DMS 273 (cell line): Measurements from ENCODE around the gene SLCO1B1.
A peak's percentile ranks its signal among the peaks of the same experiment; 100 is the strongest.
"Not testable (repeated sequence)": the region's sequence is repeated elsewhere in the genome, so short reads cannot be mapped to it uniquely, and the experiment has no call there.

ENCODE experiments used
- DNase-seq: peaks from one replicate; lab custom pipeline; 2025; ENCODE audit not compliant: unreplicated experiment; lab: John Stamatoyannopoulos, UW

The SLCO1B1 gene, protein sequence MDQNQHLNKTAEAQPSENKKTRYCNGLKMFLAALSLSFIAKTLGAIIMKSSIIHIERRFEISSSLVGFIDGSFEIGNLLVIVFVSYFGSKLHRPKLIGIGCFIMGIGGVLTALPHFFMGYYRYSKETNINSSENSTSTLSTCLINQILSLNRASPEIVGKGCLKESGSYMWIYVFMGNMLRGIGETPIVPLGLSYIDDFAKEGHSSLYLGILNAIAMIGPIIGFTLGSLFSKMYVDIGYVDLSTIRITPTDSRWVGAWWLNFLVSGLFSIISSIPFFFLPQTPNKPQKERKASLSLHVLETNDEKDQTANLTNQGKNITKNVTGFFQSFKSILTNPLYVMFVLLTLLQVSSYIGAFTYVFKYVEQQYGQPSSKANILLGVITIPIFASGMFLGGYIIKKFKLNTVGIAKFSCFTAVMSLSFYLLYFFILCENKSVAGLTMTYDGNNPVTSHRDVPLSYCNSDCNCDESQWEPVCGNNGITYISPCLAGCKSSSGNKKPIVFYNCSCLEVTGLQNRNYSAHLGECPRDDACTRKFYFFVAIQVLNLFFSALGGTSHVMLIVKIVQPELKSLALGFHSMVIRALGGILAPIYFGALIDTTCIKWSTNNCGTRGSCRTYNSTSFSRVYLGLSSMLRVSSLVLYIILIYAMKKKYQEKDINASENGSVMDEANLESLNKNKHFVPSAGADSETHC

DNA sequence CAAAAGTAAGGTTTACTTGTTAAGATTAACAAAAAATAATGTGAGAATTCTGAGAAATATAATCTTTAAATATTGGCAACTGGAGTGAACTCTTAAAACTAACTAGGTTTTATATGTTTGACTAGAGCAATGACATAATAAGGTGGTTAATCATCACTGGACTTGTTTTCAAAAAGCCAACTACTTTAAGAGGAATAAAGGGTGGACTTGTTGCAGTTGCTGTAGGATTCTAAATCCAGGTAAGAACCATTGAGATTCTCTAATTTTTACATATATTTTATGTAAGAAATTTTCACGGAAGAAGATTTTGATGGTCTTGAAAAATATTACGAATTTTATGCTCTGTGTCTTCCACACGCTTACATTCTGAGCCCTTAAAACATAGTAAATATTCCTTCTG is at the start of gene SLCO1B1:
Gene SLCO1B1, plus strand, starts transcription at position 197 of the 400 bp plus-strand sequence. CDS start 10,381 bp downstream, outside the sequence.
- no peak for DNase-seq

GRCh38 chr12:21084753-21085152 is 46.2 kb upstream of the SLCO1B1 start:
- not testable (repeated sequence) for DNase-seq

- DNase-seq = no peak
Measured at GRCh38 chr12:21111732-21112131, 19.3 kb upstream of the SLCO1B1 start.

DNA sequence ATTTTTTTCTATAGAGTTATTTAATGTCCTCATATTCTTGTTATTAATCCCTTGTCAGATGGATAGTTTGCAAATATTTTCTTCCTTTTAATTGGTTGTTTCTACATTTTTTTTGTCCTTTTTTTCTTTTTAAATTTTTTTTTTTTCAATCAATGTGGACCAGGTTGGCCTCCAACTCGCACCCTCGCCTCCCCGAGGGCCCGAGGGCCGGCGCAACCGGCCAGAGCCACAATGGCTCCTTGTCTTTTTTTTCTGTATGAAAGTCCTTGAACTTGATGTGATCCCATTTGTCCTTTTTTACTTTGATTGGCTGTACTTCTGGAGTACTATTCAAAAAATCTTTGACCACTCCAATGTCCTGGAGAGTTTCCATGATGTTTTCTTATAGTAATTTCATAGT is 17.7 kb upstream of the SLCO1B1 start:
- no peak for DNase-seq

- no peak for DNase-seq
Measured at GRCh38 chr12:21117995-21118394, 13.0 kb upstream of the SLCO1B1 start.

DNA sequence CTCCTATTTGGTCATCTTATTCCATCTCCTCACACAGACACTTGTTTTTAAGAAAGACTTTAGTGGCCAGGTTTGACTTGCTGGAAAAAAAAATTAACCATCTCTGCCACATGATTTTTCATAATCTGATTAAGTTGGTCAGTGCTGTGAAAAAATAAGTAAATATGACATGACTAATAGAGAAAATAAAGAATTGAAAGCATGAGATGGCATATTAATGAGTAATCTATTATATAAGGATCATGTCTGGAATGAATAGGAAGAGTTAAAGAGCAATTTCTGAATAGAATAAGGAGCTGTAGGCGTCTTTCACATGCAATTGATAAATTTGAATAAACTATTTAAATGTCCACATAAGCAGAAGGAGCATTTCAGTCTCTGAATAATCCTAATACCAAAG is 12.2 kb upstream of the SLCO1B1 start:
- no peak for DNase-seq

DNA sequence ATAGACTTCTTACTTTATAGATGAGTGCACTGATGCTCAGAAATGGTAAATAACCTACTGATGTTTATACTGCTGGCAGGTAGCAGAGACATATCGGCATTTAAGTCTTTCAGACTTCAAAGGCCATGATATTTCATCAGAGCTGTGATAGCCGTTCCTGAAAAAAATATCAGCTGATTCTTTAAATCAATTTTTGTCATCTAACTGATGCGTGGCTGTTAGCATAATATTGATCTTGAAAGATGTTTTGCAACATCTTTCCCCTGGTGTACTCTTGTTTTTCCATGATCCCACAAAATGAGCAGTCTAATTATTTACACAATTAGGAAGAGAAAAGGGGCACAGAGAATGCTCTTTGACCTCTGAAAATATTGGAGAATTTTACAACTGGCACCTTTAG is 1.6 kb upstream of the SLCO1B1 start:
- no peak for DNase-seq

GRCh38 chr12:21129906-21130305 is 1.1 kb upstream of the SLCO1B1 start:
- DNase-seq = no peak

DNA sequence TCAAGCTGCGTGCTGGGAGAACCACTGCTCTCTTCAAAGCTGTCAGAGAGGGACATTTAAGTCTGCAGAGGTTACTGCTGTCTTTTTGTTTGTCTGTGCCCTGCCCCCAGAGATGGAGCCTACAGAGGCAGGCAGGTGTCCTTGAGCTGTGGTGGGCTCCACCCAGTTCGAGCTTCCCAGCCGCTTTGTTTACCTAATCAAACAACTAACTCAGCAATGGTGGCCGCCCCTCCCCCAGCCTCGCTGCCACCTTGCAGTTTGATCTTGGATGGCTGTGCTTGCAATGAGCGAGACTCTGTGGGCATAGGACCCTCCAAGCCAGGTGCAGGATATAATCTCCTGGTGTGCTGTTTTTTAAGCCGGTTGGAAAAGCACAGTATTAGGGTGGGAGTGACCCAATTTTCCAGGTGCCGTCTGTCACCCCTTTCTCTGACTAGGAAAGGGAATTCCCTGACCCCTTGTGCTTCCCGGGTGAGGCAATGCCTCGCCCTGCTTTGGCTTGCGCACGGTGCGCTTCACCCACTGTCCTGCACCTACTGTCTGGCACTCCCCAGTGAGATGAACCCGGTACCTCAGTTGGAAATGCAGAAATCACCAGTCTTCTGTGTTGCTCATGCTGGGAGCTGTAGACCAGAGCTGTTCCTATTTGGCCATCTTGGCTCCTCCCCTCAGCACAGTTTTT is 6.5 kb downstream of the SLCO1B1 start:
- not testable (repeated sequence) for DNase-seq

DNA sequence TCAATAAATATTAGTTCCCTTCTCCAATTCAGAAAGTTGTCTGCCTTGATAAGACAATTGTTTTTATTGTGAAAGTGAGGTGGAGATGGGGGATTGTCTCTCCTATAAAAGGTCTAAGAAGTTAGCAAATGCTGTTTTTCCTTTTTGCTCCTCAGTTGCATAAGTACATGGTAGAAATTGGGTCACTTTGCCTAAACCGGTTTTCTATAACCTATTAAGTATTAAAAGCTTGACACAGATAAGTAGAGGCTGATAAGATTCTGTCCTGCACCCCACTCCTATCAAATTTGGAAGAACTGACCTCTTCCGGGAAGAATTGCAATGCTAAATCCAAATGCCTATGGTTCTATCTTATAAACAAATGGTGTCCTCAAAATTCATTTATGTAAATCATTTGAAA is 7.0 kb downstream of the SLCO1B1 start:
- no peak for DNase-seq

- no peak for DNase-seq
Measured at GRCh38 chr12:21144309-21144708, 13.3 kb downstream of the SLCO1B1 start.

DNA sequence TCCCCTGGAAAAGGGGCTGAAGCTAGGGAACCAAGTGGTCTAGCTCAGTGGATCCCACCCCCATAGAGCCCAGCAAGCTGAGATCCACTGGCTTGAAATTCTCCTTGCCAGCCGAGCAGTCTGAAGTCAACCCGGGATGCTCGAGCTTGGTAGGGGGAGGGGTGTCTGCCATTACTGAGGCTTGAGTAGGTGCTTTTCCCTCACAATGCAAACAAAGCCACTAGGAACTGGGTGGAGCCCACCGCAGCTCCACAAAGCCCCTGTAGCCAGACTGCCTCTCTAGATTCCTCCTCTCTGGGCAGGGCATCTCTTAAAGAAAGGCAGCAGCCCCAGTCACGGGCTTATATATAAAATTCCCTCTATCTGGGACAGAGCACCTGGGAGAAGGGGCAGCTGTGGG is 18.9 kb downstream of the SLCO1B1 start:
- not testable (repeated sequence) for DNase-seq

- no peak for DNase-seq
Measured at GRCh38 chr12:21151184-21151583, 20.2 kb downstream of the SLCO1B1 start.

- DNase-seq = no peak
Measured at GRCh38 chr12:21155522-21156351, 24.7 kb downstream of the SLCO1B1 start.

DNA sequence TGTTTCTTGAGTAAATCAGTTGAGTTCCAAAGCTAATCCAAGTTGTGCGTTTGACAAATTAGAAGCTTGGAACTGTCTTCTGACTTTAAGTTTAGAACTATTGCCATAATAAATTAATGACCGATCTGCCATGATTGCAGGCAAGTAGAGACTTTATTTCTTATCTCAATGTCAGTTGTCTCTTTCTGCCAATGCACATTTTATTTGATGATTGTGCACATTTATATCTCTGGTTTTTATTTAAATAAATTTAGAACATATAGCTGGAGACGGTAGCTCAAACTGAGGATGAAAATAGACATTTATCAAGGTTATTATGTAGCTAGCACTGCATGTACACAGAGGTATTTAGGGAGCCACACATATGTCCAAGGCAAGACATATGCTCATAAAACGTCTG is 34.1 kb downstream of the SLCO1B1 start:
- no peak for DNase-seq

GRCh38 chr12:21169878-21170472 is 39.0 kb downstream of the SLCO1B1 start:
- peak; percentile 59 for DNase-seq

GRCh38 chr12:21172079-21172478 is 41.1 kb downstream of the SLCO1B1 start:
- no peak for DNase-seq

DNA sequence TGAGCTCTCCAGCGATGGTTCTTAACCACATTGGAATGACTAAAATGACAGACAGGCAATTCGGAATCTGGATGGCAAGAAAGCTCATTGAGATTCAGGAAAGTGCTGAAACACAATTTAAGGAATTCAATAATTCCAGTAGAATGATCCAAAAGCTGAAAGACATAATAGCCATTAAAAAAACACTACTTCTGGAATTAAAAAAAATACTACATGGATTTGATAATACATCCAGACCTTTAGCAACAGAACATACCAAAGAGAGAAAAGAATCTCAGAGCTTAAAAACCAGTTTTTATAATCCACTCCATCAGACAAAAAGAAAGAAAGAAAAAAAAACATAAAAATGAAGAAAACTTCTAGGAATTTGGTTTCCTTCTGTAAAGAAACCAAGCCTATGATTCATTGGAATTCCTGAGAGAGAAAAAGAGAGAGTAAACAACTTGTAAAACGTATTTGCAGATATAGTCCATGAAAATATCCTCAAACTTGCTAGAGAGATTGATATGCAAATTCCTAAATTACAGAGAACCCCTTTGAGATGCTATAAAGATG is 52.8 kb downstream of the SLCO1B1 start:
- no peak for DNase-seq

DNA sequence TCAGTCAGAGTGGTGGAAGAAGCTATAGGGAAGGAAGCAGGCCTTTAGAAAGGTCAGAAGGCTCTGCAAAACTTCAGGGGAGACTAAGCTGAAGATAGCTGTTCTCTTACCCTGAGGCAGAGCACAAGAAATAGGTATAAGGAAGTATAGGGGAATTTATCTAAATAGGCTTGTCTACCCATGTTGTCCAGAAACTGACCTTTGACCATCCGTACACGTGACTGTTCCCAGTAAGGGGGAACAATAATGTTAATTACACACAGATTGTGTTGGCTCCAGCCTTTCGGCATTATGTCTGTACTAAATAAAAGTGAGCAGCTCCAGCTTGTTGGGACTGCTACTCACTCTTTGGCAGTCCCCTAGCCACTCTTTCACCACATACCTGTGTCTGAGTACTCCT is 59.0 kb downstream of the SLCO1B1 start:
- DNase-seq = no peak

- not testable (repeated sequence) for DNase-seq
Measured at GRCh38 chr12:21214433-21214832, 83.4 kb downstream of the SLCO1B1 start.
